HCT116 (cell line): ENCODE measurements around the gene URI1. TPM values are rescaled to one million over a fixed set of nuclear protein-coding genes. Genes with fewer than 3 reads are reported as not detected.

Experiments used
- ATAC-seq: fragments of 200-7000 bp; cut with Tn5 transposase; 2 replicates; pipeline ENCODE4 v1.9.1; 2020; ENCODE audit warnings: mild to moderate bottlenecking, moderate library complexity
- BruUV-seq: library from RNA; stranded (reverse); fragments of 400-500 nt; replicated peaks from 2 replicates; lab custom pipeline; 2021; lab: Mats Ljungman, UMichigan
- CTCF ChIA-PET: fragments of 300-600 bp; sonication (Branson Sonifier 250); formaldehyde crosslinking; loops from one replicate; lab custom pipeline; 2021; ENCODE audit warnings: antibody characterized with exemption; lab: Charles Lee
- POLR2A ChIA-PET: fragments of 300-600, 350-600 bp; sonication (Branson Sonifier 250); formaldehyde crosslinking; loops from one replicate; lab custom pipeline; 2021; ENCODE audit warnings: antibody characterized with exemption; lab: Charles Lee
- RAD21 ChIA-PET, 2 experiments: fragments of 300-600 bp; sonication (Branson Sonifier 250); formaldehyde crosslinking; loops; one replicate each; lab custom pipeline; 2023; ENCODE audit warnings: low total read pairs in 2 of 2; ENCODE audit not compliant: uncharacterized antibody in 2 of 2, unreplicated experiment in 2 of 2, low non-redundant PET in 1 of 2; lab: Charles Lee
- DNase-seq: peaks from one replicate; pipeline ENCODE4 v3.0.0-alpha.2; 2010; ENCODE audit warnings: low read depth, low spot score
- H2AFZ ChIP-seq: fragments of 200-600 bp; shearing (Covaris generic), sonication (generic); 2 replicates; pipeline ENCODE4 v1.6.1; 2017; ENCODE audit warnings: low read depth, mixed run types, mixed read lengths, antibody characterized with exemption, low read length; ENCODE audit not compliant: poor library complexity, severe bottlenecking
- H3K27ac ChIP-seq: 2 replicates; pipeline ENCODE4 v1.5.1; 2012; ENCODE audit warnings: low read depth, low read length
- H3K27me3 ChIP-seq: fragments of 200-600 bp; sonication (generic); 2 replicates; pipeline ENCODE4 v1.6.1; 2016; ENCODE audit warnings: mixed run types, low read length, mixed read lengths; ENCODE audit not compliant: insufficient read depth
- H3K36me3 ChIP-seq, 2 experiments: fragments of 200-500 bp in 1 of 2; fragments of 200-600 bp in 1 of 2; sonication (Bioruptor generic) in 1 of 2; sonication (generic) in 1 of 2; 2 replicates each; pipeline versions ENCODE4 v1.5.1 to v1.6.1; 2014 to 2016; ENCODE audit warnings: low read length in 2 of 2, inconsistent platforms in 1 of 2, mixed read lengths in 1 of 2, mixed run types in 1 of 2; ENCODE audit not compliant: insufficient read depth in 2 of 2, control insufficient read depth in 1 of 2
- H3K4me1 ChIP-seq, 2 experiments: fragments of 200-600 bp in 1 of 2; sonication (generic) in 1 of 2; 2 replicates each; pipeline versions ENCODE4 v1.5.1 to v1.6.1; 2012 to 2017; ENCODE audit warnings: low read length in 2 of 2, inconsistent platforms in 1 of 2, mild to moderate bottlenecking in 1 of 2, mixed read lengths in 1 of 2, mixed run types in 1 of 2, moderate library complexity in 1 of 2; ENCODE audit not compliant: insufficient read depth in 2 of 2, control insufficient read depth in 1 of 2
- H3K4me2 ChIP-seq: fragments of 200-600 bp; sonication (generic); 2 replicates; pipeline ENCODE4 v1.6.1; 2017; ENCODE audit warnings: mixed run types, low read length, mixed read lengths
- H3K4me3 ChIP-seq, 2 experiments: fragments of 200-600 bp in 1 of 2; sonication (generic) in 1 of 2; replicated peaks in 1 of 2; 2 replicates each; pipeline ENCODE4 v1.5.1; 2011 to 2016; ENCODE audit warnings: low read length in 2 of 2, control low read depth in 1 of 2, low read depth in 1 of 2, mild to moderate bottlenecking in 1 of 2, mixed read lengths in 1 of 2, mixed run types in 1 of 2
- H3K79me2 ChIP-seq: fragments of 200-600 bp; sonication (generic); 2 replicates; pipeline ENCODE4 v1.6.1; 2017; ENCODE audit warnings: mild to moderate bottlenecking, mixed run types, low read length, moderate library complexity, mixed read lengths; ENCODE audit not compliant: insufficient read depth
- H3K9ac ChIP-seq: fragments of 200-600 bp; sonication (generic); 2 replicates; pipeline ENCODE4 v1.6.1; 2016; ENCODE audit warnings: low read length, mixed read lengths
- H3K9me2 ChIP-seq: fragments of 200-600 bp; sonication (generic), shearing (Covaris generic); 2 replicates; pipeline ENCODE4 v1.6.1; 2017; ENCODE audit warnings: mixed run types, mild to moderate bottlenecking, moderate library complexity; ENCODE audit not compliant: insufficient read depth
- H3K9me3 ChIP-seq, 2 experiments: fragments of 200-500 bp in 1 of 2; fragments of 200-600 bp in 1 of 2; sonication (Bioruptor generic) in 1 of 2; sonication (generic) in 1 of 2; 2 replicates each; pipeline ENCODE4 v1.6.1; 2014 to 2017; ENCODE audit warnings: low read length in 2 of 2, mixed read lengths in 2 of 2, inconsistent platforms in 1 of 2, low read depth in 1 of 2, mild to moderate bottlenecking in 1 of 2, mixed run types in 1 of 2, moderate library complexity in 1 of 2; ENCODE audit not compliant: control insufficient read depth in 1 of 2, insufficient read depth in 1 of 2
- H4K20me1 ChIP-seq: fragments of 200-600 bp; sonication (generic), shearing (Covaris generic); 2 replicates; pipeline ENCODE4 v1.6.1; 2017; ENCODE audit warnings: mixed run types, mild to moderate bottlenecking, moderate library complexity; ENCODE audit not compliant: insufficient read depth
- CBX3 ChIP-seq: IDR thresholded peaks from 2 replicates; pipeline ENCODE4 v1.6.1; 2012; ENCODE audit warnings: low read depth
- CEBPB ChIP-seq: IDR thresholded peaks from 2 replicates; pipeline ENCODE4 v1.6.1; 2012; ENCODE audit warnings: low read depth
- EGR1 ChIP-seq: IDR thresholded peaks from 2 replicates; pipeline ENCODE4 v1.6.1; 2012; ENCODE audit warnings: low read depth
- EZH2 ChIP-seq: fragments of 200-600 bp; sonication (generic); IDR thresholded peaks from 2 replicates; pipeline ENCODE4 v1.6.1; 2017; ENCODE audit warnings: antibody characterized with exemption, mixed run types
- EZH2phosphoT487 ChIP-seq: fragments of 200-600 bp; IDR thresholded peaks from 2 replicates; pipeline ENCODE4 v1.6.1; 2018; ENCODE audit warnings: antibody characterized with exemption, borderline replicate concordance
- FOSL1 ChIP-seq: IDR thresholded peaks from 2 replicates; pipeline ENCODE4 v1.6.1; 2012; ENCODE audit warnings: low read depth
- REST ChIP-seq: IDR thresholded peaks from 2 replicates; pipeline ENCODE4 v1.6.1; 2012; ENCODE audit warnings: low read depth
- SP1 ChIP-seq: IDR thresholded peaks from 2 replicates; pipeline ENCODE4 v1.6.1; 2012; ENCODE audit warnings: low read depth
- TCF7L2 ChIP-seq: IDR thresholded peaks from 2 replicates; pipeline ENCODE4 v1.7.0; 2011; ENCODE audit warnings: borderline replicate concordance, inconsistent platforms; ENCODE audit not compliant: insufficient read depth, insufficient read length; ENCODE audit errors: extremely low read depth
- YY1 ChIP-seq: IDR thresholded peaks from 2 replicates; pipeline ENCODE4 v1.6.1; 2011; ENCODE audit warnings: low read length, low read depth, moderate library complexity, mild to moderate bottlenecking; ENCODE audit not compliant: insufficient replicate concordance; ENCODE audit errors: extremely low read depth
- ZNF274 ChIP-seq: fragments of 200-500 bp; sonication (Bioruptor generic); IDR thresholded peaks from 2 replicates; pipeline ENCODE4 v1.6.1; 2014; ENCODE audit warnings: mild to moderate bottlenecking, low read depth, low read length, inconsistent platforms
- intact Hi-C: fragments of 100-400 bp; cut with micrococcal nuclease; formaldehyde crosslinking; loops from 2 replicates; pipeline ENCODE4 v1.10.0; 2022
- total RNA-seq: library from RNA; stranded (reverse); gene quantifications from one replicate; pipeline ENCODE4 v1.2.1, GENCODE V29; 2021; ENCODE audit not compliant: unreplicated experiment
- TF ChIP-seq, protein P1 (sequence below): IDR thresholded peaks from 2 replicates; pipeline ENCODE4 v1.6.1; 2012

Gene URI1
- total RNA-seq, 1 experiment from 2014 or later: 51.4 TPM

DNA sequence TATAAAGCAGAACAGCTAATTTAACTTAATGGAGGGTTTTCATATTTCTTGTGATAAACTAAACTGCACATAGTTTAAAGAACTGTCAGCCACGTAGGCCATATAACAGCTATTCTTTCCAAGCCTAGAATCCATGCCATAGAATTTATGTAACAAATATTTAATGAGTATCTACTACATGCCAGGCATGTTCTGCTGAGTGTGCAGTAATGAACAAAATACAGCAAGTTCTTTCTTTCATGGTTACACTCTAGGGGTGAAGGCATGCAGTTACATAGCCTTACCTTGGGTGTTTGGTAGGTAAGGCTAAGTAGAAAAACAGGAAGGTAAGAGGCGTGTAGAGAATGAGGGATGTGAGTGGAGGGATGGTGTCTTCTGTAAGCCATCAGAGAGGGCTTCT is 4.6 kb downstream of the URI1 start:
- intact Hi-C loops: no loop called here
- no TSS peak for BruUV-seq
- TF ChIP-seq YY1: no peak
- TF ChIP-seq CBX3: no peak
- no peak for TF ChIP-seq SP1
- TF ChIP-seq FOSL1: no peak
- no peak for TF ChIP-seq EZH2
- TF ChIP-seq CEBPB: no peak
- TF ChIP-seq TCF7L2: no peak
- H3K79me2 ChIP-seq: peaks cover 82% of the 10 kb centered on the region
- ChIA-PET POLR2A (no interaction called here), CTCF (interaction anchor here (1.1 kb wide), 1 partner anchor 39 kb away, joined by 3 read pairs; no protein-coding TSS in a partner anchor), RAD21 (no interaction called here)
- no peak overlapping the region for H3K4me3 ChIP-seq
- H3K27me3 ChIP-seq: no peaks in the 10 kb centered on the region
- no peaks in the 10 kb centered on the region for H3K9me3 ChIP-seq
- no peak overlapping the region for H3K27ac ChIP-seq
- H3K36me3 ChIP-seq: no peaks in the 10 kb centered on the region
- H3K4me2 ChIP-seq: no peak overlapping the region
- DNase-seq (no peak), ATAC-seq (no peak)
- H2AFZ ChIP-seq: no peak overlapping the region
- H4K20me1 ChIP-seq: peaks cover 32% of the 10 kb centered on the region; the same call in 1 of the 2 replicates
- no peaks in the 10 kb centered on the region for H3K9me2 ChIP-seq
- H3K4me1 ChIP-seq: peaks cover 4 to 17% of the 10 kb centered on the region in 2 experiments; a peak in 3 of 4 replicates
- no peak overlapping the region for H3K9ac ChIP-seq

DNA sequence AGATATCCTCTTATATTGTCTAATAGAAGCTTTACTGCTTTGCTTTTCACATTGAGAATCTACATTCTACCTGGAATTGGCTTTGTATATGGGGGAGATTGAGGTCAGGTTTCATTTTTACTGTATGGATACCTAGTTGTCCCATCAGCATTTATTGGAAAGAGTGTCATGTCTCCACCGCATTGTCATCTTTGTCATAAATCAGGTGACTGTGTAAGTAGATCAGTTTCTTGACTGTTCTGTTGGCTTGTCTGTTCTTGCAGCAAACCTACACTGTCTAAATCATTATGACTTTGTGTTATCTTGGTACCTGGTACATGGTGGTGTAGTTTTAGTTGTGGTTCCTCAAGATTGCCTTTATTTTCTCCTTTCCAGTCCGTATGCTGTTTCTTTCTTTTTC is 5.8 kb downstream of the URI1 start:
- Histone ChIP-seq H3K9ac (no peak overlapping the region), H2AFZ (no peak overlapping the region), H3K4me2 (no peak overlapping the region), H3K4me1 (peaks cover 2 to 13% of the 10 kb centered on the region in 2 experiments; a peak in 2 of 4 replicates), H4K20me1 (peaks cover 37% of the 10 kb centered on the region; the same call in 1 of the 2 replicates), H3K9me3 (no peaks in the 10 kb centered on the region), H3K4me3 (no peak overlapping the region), H3K79me2 (peaks cover 90% of the 10 kb centered on the region), H3K27me3 (no peaks in the 10 kb centered on the region), H3K36me3 (0 out of 4 replicates have a peak, but pooled peaks cover 0 to 2% of the 10 kb centered on the region in 2 experiments), H3K9me2 (no peaks in the 10 kb centered on the region), H3K27ac (no peak overlapping the region)
- ChIA-PET POLR2A (no interaction called here), CTCF (no interaction called here), RAD21 (no interaction called here)
- no TSS peak for BruUV-seq
- no peak for ATAC-seq
- TF ChIP-seq REST (no peak), EZH2phosphoT487 (no peak), ZNF274 (no peak), YY1 (no peak), FOSL1 (no peak), EGR1 (no peak)
- TF ChIP-seq, protein P1, sequence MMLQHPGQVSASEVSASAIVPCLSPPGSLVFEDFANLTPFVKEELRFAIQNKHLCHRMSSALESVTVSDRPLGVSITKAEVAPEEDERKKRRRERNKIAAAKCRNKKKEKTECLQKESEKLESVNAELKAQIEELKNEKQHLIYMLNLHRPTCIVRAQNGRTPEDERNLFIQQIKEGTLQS: no peak
- DNase-seq: no peak
- intact Hi-C loops: no loop called here
